CD4-positive, alpha-beta T cell treated with Interleukin-6 for 4 hours (primary cell): ENCODE data around the gene GARNL3.

Experiments used
- DNase-seq: peaks from one replicate; pipeline ENCODE4 v3.0.0-alpha.2; 2020; ENCODE audit warnings: mixed read lengths

The GARNL3 gene

GRCh38 chr9:127389381-127390247 lies 125.0 kb downstream of the GARNL3 start:
- DNase-seq = no peak

- no peak for DNase-seq
Observed at GRCh38 chr9:127390248-127390545, 125.6 kb downstream of the GARNL3 start.

GRCh38 chr9:127390563-127390962 lies 126.0 kb downstream of the GARNL3 start:
- DNase-seq = no peak

- DNase-seq = no peak
Observed at GRCh38 chr9:127392166-127392565, 127.6 kb downstream of the GARNL3 start.

GRCh38 chr9:127392976-127393375 lies 128.4 kb downstream of the GARNL3 start:
- no peak for DNase-seq

GRCh38 chr9:127393645-127394044 lies 129.1 kb downstream of the GARNL3 start:
- no peak for DNase-seq

- DNase-seq = no peak
Observed at GRCh38 chr9:127395497-127396252, 131.1 kb downstream of the GARNL3 start.

- DNase-seq = no peak
Observed at GRCh38 chr9:127396253-127396807, 131.8 kb downstream of the GARNL3 start.

- DNase-seq = peak; percentile 82
Observed at GRCh38 chr9:127396808-127397645, 132.5 kb downstream of the GARNL3 start, which contains the start of gene SLC2A8. SLC2A8 (plus strand) TSS chr9:127397169; CDS start chr9:127397231, 62 bp downstream.

GRCh38 chr9:127397646-127398274 lies 133.2 kb downstream of the GARNL3 start:
- DNase-seq = peak; percentile 55

GRCh38 chr9:127398275-127398647 lies 133.7 kb downstream of the GARNL3 start:
- DNase-seq = no peak

GRCh38 chr9:127398715-127399400 lies 134.3 kb downstream of the GARNL3 start:
- DNase-seq = no peak

GRCh38 chr9:127399736-127400269 lies 135.2 kb downstream of the GARNL3 start:
- no peak for DNase-seq

GRCh38 chr9:127402401-127403090 lies 138.0 kb downstream of the GARNL3 start:
- no peak for DNase-seq

- no peak for DNase-seq
Observed at GRCh38 chr9:127403507-127404192, 139.1 kb downstream of the GARNL3 start.

GRCh38 chr9:127404631-127405030 lies 140.1 kb downstream of the GARNL3 start:
- DNase-seq = no peak

GRCh38 chr9:127405344-127406125 lies 141.0 kb downstream of the GARNL3 start:
- DNase-seq = no peak

GRCh38 chr9:127406799-127407491 lies 142.4 kb downstream of the GARNL3 start:
- DNase-seq = no peak

- no peak for DNase-seq
Observed at GRCh38 chr9:127407492-127407843, 142.9 kb downstream of the GARNL3 start.
